CD4-positive, alpha-beta T cell (primary cell): ENCODE measurements around the gene ZNF281. TPM values are rescaled to one million over a fixed set of nuclear protein-coding genes. Genes with fewer than 3 reads are reported as not detected.

Experiments
- ATAC-seq: fragments of 200-7000 bp; cut with Tn5 transposase; one replicate; pipeline ENCODE4 v1.10.0; 2022; ENCODE audit warnings: mild to moderate bottlenecking; ENCODE audit not compliant: poor library complexity
- CTCF ChIA-PET: fragments of 350-600 bp; sonication (Branson Sonifier 250); formaldehyde crosslinking; loops from one replicate; lab custom pipeline; 2021; ENCODE audit warnings: antibody characterized with exemption, inconsistent platforms; lab: Charles Lee
- POLR2A ChIA-PET: fragments of 350-600 bp; sonication (Branson Sonifier 250); formaldehyde crosslinking; loops from one replicate; lab custom pipeline; 2021; ENCODE audit warnings: antibody characterized with exemption, inconsistent platforms; lab: Charles Lee
- DNase-seq, 14 experiments: peaks; one replicate each; pipeline ENCODE4 v3.0.0-alpha.2; 2013 to 2020; ENCODE audit warnings: mixed read lengths in 2 of 14
- H3K27ac ChIP-seq, 2 donors: one replicate each; pipeline versions ENCODE4 v1.5.1 to v1.7.0; 2013; ENCODE audit warnings: low read length in 2 of 2, low read depth in 1 of 2, mild to moderate bottlenecking in 1 of 2
- H3K27me3 ChIP-seq, 2 experiments: 1 replicate in 1 of 2; 2 replicates in 1 of 2; pipeline versions ENCODE4 v1.6.1 to v1.7.0; 2013; ENCODE audit warnings: low read length in 2 of 2, control low read depth in 1 of 2, mild to moderate bottlenecking in 1 of 2, moderate library complexity in 1 of 2; ENCODE audit not compliant: insufficient read depth in 2 of 2, control insufficient read depth in 1 of 2
- H3K36me3 ChIP-seq: one replicate; pipeline ENCODE4 v1.6.1; 2013; ENCODE audit warnings: low read length, control low read depth; ENCODE audit not compliant: insufficient read depth
- H3K4me1 ChIP-seq: one replicate; pipeline ENCODE4 v1.6.1; 2013; ENCODE audit warnings: low read length, control low read depth; ENCODE audit not compliant: insufficient read depth
- H3K4me3 ChIP-seq: one replicate; pipeline ENCODE4 v1.5.1; 2013; ENCODE audit warnings: mild to moderate bottlenecking, low read length, moderate library complexity
- H3K9me3 ChIP-seq, 2 experiments: 1 replicate in 1 of 2; 2 replicates in 1 of 2; pipeline versions ENCODE4 v1.6.1 to v1.7.0; 2013; ENCODE audit warnings: low read length in 2 of 2, mild to moderate bottlenecking in 2 of 2, control low read depth in 1 of 2, moderate library complexity in 1 of 2; ENCODE audit not compliant: control insufficient read depth in 1 of 2, insufficient read depth in 1 of 2
- H3K27ac Mint-ChIP-seq: one replicate; pipeline ENCODE4 v1.8.0; 2020; ENCODE audit warnings: mixed read lengths
- H3K27me3 Mint-ChIP-seq: one replicate; pipeline ENCODE4 v1.8.0; 2021; ENCODE audit warnings: mixed read lengths
- H3K36me3 Mint-ChIP-seq: one replicate; pipeline ENCODE4 v1.8.0; 2021; ENCODE audit warnings: low read depth, mixed read lengths
- H3K4me1 Mint-ChIP-seq: one replicate; pipeline ENCODE4 v1.8.0; 2021; ENCODE audit warnings: low read depth, mixed read lengths
- H3K4me3 Mint-ChIP-seq: one replicate; pipeline ENCODE4 v1.8.0; 2020; ENCODE audit warnings: mild to moderate bottlenecking, mixed read lengths
- H3K9me3 Mint-ChIP-seq: one replicate; pipeline ENCODE4 v1.8.0; 2020; ENCODE audit warnings: mixed read lengths
- intact Hi-C, 2 experiments: fragments of 100-400 bp; cut with DNase I in 1 of 2; cut with micrococcal nuclease in 1 of 2; formaldehyde crosslinking; loops; one replicate each; pipeline versions ENCODE4 v1.15.1 to v1.9.0; 2023 to 2025; cut with DNase I, micrococcal nuclease
- total RNA-seq, 174 experiments: library from RNA in 2 of 174; stranded (reverse) in 2 of 174; gene quantifications; one replicate each; pipeline ENCODE4 v1.2.3 and lab custom pipeline; 2021 to 2026
- TF ChIP-seq, protein P1 (sequence below): fragments of 200-600 bp; IDR thresholded peaks from one replicate; pipeline ENCODE4 v1.8.0; 2022; ENCODE audit warnings: antibody characterized with exemption, mild to moderate bottlenecking

Gene ZNF281
- total RNA-seq, 2 experiments from 2014 or later, result 27.6 to 29.3 TPM

DNA sequence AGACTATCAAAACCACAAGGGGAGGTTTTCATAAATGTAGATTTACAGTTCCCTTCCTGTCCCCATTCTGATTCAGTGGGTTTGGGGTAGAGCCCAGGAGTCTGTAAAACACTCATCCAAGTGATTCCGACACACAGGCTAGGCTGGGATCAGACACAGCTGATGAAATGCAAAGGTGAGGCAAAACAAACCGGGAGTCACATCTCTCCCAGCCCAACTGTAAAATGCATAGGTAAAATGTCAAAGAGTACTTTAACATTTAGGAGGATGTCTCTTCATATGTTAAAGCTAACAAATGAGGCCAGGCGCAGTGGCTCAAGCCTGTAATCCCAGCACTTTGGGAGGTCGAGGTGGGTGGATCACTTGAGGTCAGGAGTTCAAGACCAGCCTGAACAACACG, 45.0 kb downstream of the ZNF281 start:
- Histone ChIP-seq H3K9me3 (no peaks in the 10 kb centered on the region), H3K36me3 (no peaks in the 10 kb centered on the region), H3K4me3 (no peak overlapping the region), H3K4me1 (no peaks in the 10 kb centered on the region), H3K27ac (no peak overlapping the region), H3K27me3 (no peaks in the 10 kb centered on the region)
- Mint-ChIP-seq H3K4me1 (no peaks in the 10 kb centered on the region), H3K9me3 (no peaks in the 10 kb centered on the region), H3K27ac (no peak overlapping the region), H3K36me3 (peaks cover 3% of the 10 kb centered on the region), H3K4me3 (no peak overlapping the region), H3K27me3 (no peaks in the 10 kb centered on the region)
- TF ChIP-seq, protein P1, sequence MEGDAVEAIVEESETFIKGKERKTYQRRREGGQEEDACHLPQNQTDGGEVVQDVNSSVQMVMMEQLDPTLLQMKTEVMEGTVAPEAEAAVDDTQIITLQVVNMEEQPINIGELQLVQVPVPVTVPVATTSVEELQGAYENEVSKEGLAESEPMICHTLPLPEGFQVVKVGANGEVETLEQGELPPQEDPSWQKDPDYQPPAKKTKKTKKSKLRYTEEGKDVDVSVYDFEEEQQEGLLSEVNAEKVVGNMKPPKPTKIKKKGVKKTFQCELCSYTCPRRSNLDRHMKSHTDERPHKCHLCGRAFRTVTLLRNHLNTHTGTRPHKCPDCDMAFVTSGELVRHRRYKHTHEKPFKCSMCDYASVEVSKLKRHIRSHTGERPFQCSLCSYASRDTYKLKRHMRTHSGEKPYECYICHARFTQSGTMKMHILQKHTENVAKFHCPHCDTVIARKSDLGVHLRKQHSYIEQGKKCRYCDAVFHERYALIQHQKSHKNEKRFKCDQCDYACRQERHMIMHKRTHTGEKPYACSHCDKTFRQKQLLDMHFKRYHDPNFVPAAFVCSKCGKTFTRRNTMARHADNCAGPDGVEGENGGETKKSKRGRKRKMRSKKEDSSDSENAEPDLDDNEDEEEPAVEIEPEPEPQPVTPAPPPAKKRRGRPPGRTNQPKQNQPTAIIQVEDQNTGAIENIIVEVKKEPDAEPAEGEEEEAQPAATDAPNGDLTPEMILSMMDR, result no peak
- intact Hi-C loops, result no loop called here
- DNase-seq (no peak), ATAC-seq (no peak)
- POLR2A ChIA-PET, result no interaction called here
- CTCF ChIA-PET, result interaction anchor here (1.3 kb wide), 1 partner anchor 63 kb away, joined by 3 read pairs; no protein-coding TSS in a partner anchor

DNA sequence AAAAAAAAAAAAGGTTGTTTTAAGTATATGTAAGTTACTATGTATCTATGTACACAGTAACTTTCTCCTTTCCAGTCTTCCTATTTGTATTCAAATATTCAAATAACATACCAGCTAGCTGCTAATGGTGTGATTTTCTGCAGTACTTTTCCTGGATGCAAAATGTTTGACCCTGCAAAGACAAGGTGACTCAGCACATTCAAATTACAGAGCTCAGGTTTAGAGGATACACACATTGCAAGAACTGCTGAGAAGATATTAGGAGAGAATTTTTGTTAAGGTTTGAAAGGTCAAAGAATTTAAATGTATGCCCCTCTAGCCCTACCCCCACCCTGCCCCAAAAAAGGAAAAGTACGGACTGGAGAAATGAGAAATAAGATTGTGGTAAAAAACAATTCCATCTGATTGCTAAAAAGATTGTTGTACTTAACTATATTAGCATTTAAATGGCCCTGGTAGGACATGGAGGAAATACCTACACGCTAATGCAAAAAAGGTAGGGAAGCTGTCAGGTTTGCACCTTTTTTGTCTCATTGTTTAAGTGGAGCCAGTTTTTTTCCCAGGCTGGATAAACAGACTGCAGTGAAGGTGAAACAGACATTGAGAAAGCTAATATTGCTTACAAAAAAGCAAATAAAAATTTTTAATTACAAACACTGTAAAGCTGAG, 45.6 kb downstream of the ZNF281 start:
- ATAC-seq (no peak), DNase-seq (no peak)
- ChIA-PET CTCF (no interaction called here), POLR2A (no interaction called here)
- no peaks in the 10 kb centered on the region for H3K27me3 ChIP-seq
- H3K4me1 Mint-ChIP-seq, result no peaks in the 10 kb centered on the region
- no peak overlapping the region for H3K4me3 Mint-ChIP-seq
- TF ChIP-seq, protein P1, result no peak
- no peaks in the 10 kb centered on the region for H3K9me3 Mint-ChIP-seq
- peaks cover 3% of the 10 kb centered on the region for H3K36me3 Mint-ChIP-seq
- H3K9me3 ChIP-seq, result no peaks in the 10 kb centered on the region
- H3K27ac Mint-ChIP-seq, result no peak overlapping the region
- H3K27ac ChIP-seq, result no peak overlapping the region
- H3K36me3 ChIP-seq, result no peaks in the 10 kb centered on the region
- no peaks in the 10 kb centered on the region for H3K27me3 Mint-ChIP-seq
- H3K4me3 ChIP-seq, result no peak overlapping the region
- no peaks in the 10 kb centered on the region for H3K4me1 ChIP-seq
- intact Hi-C loops, result no loop called here

DNA sequence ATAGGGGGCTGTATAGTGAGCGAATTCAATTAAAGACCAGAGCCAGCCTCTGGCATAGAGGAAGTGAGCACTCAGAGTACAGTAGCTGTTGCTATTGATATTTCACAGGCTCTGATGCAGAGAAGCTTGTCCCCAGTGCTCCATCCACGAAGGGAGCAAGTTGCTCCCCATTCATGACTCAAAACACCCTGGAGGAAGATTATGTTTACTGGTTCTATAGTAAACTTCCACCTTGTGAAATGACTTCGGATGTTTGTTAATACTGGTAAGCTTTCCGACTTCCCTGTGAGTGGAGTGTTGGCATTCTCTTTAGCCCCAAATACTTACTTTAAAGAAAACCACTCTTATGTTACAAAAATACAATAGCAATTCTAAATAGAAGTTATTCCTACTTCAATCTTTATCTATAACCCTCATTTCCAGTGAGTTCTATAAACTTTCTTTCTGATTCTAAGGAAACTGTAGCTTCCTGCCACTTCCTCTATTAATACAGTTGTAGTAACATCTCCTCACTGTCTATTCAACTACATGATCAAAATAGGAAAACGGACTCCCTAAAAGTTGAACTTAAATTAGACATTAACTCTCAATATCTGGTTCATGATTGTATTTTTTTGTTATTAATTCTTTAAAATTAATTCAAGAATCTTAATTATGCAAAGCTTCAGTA, 46.4 kb downstream of the ZNF281 start:
- CTCF ChIA-PET, result no interaction called here
- intact Hi-C loops, result no loop called here
- POLR2A ChIA-PET, result no interaction called here

More for the DNA sequence above, 46.4 kb downstream of the ZNF281 start:
- Histone ChIP-seq H3K4me3 (no peak overlapping the region), H3K27me3 (no peaks in the 10 kb centered on the region), H3K9me3 (no peaks in the 10 kb centered on the region), H3K4me1 (no peaks in the 10 kb centered on the region), H3K27ac (no peak overlapping the region), H3K36me3 (no peaks in the 10 kb centered on the region)
- TF ChIP-seq, protein P1, result no peak
- peaks cover 3% of the 10 kb centered on the region for H3K36me3 Mint-ChIP-seq
- no peaks in the 10 kb centered on the region for H3K27me3 Mint-ChIP-seq
- ATAC-seq (no peak), DNase-seq (peak in 2 of 14 experiments; percentile 18 to 31)
- H3K27ac Mint-ChIP-seq, result no peak overlapping the region
- H3K4me1 Mint-ChIP-seq, result no peaks in the 10 kb centered on the region
- H3K4me3 Mint-ChIP-seq, result no peak overlapping the region
- no peaks in the 10 kb centered on the region for H3K9me3 Mint-ChIP-seq
